WTC11 (cell line): ENCODE measurements around the gene ELFN1.

Experiments
- CREM ChIP-seq: sonication (generic); formaldehyde crosslinking; IDR thresholded peaks from 2 replicates; pipeline ENCODE4 v1.8.1; 2022; ENCODE audit warnings: mild to moderate bottlenecking, missing genetic modification reagents, moderate library complexity
- ETV6 ChIP-seq: sonication (generic); formaldehyde crosslinking; IDR thresholded peaks from 2 replicates; pipeline ENCODE4 v1.8.1; 2022; ENCODE audit warnings: mild to moderate bottlenecking, missing genetic modification reagents
- RORB ChIP-seq: fragments of 250-450 bp; sonication (Bioruptor Pico); IDR thresholded peaks from 2 replicates; pipeline ENCODE4 v1.9.0; 2021; ENCODE audit warnings: mild to moderate bottlenecking
- ZNF396 ChIP-seq: fragments of 250-450 bp; sonication (Bioruptor Pico); IDR thresholded peaks from 2 replicates; pipeline ENCODE4 v1.8.0; 2021; ENCODE audit warnings: mild to moderate bottlenecking, moderate library complexity, borderline replicate concordance
- TF ChIP-seq, protein P1 (sequence below): fragments of 200-600 bp; IDR thresholded peaks from 2 replicates; pipeline ENCODE4 v1.8.0; 2022; ENCODE audit warnings: antibody characterized with exemption

DNA sequence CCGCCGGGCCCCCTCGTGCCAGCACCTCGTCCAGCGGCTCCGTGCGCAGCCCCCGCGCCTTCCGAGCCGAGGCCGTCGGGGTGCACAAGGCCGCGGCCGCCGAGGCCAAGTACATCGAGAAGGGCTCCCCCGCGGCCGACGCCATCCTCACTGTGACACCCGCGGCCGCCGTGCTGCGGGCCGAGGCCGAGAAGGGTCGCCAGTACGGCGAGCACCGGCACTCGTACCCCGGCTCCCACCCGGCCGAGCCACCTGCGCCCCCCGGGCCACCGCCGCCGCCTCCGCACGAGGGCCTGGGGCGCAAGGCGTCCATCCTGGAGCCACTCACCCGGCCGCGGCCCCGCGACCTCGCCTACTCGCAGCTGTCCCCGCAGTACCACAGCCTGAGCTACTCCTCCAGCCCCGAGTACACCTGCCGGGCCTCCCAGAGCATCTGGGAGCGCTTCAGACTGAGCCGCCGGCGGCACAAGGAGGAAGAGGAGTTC, 76.5 kb downstream of the ELFN1 start:
- TF ChIP-seq RORB (no peak), ETV6 (no peak), ZNF396 (CRISPR knock-in tag) (no peak), CREM (CRISPR knock-in tag) (no peak)
- TF ChIP-seq, protein P1, sequence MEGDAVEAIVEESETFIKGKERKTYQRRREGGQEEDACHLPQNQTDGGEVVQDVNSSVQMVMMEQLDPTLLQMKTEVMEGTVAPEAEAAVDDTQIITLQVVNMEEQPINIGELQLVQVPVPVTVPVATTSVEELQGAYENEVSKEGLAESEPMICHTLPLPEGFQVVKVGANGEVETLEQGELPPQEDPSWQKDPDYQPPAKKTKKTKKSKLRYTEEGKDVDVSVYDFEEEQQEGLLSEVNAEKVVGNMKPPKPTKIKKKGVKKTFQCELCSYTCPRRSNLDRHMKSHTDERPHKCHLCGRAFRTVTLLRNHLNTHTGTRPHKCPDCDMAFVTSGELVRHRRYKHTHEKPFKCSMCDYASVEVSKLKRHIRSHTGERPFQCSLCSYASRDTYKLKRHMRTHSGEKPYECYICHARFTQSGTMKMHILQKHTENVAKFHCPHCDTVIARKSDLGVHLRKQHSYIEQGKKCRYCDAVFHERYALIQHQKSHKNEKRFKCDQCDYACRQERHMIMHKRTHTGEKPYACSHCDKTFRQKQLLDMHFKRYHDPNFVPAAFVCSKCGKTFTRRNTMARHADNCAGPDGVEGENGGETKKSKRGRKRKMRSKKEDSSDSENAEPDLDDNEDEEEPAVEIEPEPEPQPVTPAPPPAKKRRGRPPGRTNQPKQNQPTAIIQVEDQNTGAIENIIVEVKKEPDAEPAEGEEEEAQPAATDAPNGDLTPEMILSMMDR, result no peak
